SU-DHL-6 (cell line): ENCODE measurements around the gene COL1A2.

Experiments
- EZH2phosphoT487 ChIP-seq: fragments of 200-600 bp; sonication (generic), shearing (Covaris generic); conservative IDR thresholded peaks from 2 replicates; pipeline ENCODE4 v1.6.1; 2018; ENCODE audit warnings: mild to moderate bottlenecking, antibody characterized with exemption, low read length, moderate library complexity, mixed read lengths
- TF ChIP-seq, protein P1 (sequence below): fragments of 200-600 bp; sonication (generic); IDR thresholded peaks from one replicate; pipeline ENCODE4 v1.5.1; 2017; ENCODE audit warnings: antibody characterized with exemption, mild to moderate bottlenecking, low read length, moderate library complexity; ENCODE audit not compliant: insufficient read depth, poor library complexity, severe bottlenecking

GRCh38 chr7:94444813-94445212 lies 50.1 kb downstream of the COL1A2 start:
- TF ChIP-seq, protein P1, sequence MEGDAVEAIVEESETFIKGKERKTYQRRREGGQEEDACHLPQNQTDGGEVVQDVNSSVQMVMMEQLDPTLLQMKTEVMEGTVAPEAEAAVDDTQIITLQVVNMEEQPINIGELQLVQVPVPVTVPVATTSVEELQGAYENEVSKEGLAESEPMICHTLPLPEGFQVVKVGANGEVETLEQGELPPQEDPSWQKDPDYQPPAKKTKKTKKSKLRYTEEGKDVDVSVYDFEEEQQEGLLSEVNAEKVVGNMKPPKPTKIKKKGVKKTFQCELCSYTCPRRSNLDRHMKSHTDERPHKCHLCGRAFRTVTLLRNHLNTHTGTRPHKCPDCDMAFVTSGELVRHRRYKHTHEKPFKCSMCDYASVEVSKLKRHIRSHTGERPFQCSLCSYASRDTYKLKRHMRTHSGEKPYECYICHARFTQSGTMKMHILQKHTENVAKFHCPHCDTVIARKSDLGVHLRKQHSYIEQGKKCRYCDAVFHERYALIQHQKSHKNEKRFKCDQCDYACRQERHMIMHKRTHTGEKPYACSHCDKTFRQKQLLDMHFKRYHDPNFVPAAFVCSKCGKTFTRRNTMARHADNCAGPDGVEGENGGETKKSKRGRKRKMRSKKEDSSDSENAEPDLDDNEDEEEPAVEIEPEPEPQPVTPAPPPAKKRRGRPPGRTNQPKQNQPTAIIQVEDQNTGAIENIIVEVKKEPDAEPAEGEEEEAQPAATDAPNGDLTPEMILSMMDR, result no peak
- no peak for TF ChIP-seq EZH2phosphoT487
